CD14-positive monocyte (primary cell): Measurements from ENCODE around the gene GPR150. TPM values are rescaled to one million over a fixed set of nuclear protein-coding genes. Genes with fewer than 3 reads are reported as not detected.

ENCODE experiments used
- DNase-seq, 3 donors: peaks; one replicate each; pipeline ENCODE4 v3.0.0-alpha.2; 2011 to 2022
- H2AFZ ChIP-seq: 2 replicates; pipeline ENCODE4 v1.6.0; 2012; ENCODE audit warnings: mild to moderate bottlenecking, low read depth, low read length, inconsistent platforms; ENCODE audit not compliant: insufficient read depth, poor library complexity, severe bottlenecking
- H3K27ac ChIP-seq, 2 donors: 1 replicate in 1 of 2; 2 replicates in 1 of 2; pipeline ENCODE4 v1.5.1; 2012 to 2013; ENCODE audit warnings: low read length in 2 of 2, control low read depth in 1 of 2, inconsistent platforms in 1 of 2, low read depth in 1 of 2, mild to moderate bottlenecking in 1 of 2
- H3K27me3 ChIP-seq, 2 donors: one replicate each; pipeline versions ENCODE4 v1.6.0 to v1.6.1; 2011 to 2013; ENCODE audit warnings: low read length in 2 of 2; ENCODE audit not compliant: control insufficient read depth in 2 of 2, insufficient read depth in 2 of 2
- H3K36me3 ChIP-seq, 2 donors: replicated peaks in 1 of 2; 1 replicate in 1 of 2; 2 replicates in 1 of 2; pipeline versions ENCODE4 v1.5.1 to v1.6.1; 2012 to 2013; ENCODE audit warnings: low read length in 2 of 2, control low read depth in 1 of 2, inconsistent platforms in 1 of 2, mild to moderate bottlenecking in 1 of 2; ENCODE audit not compliant: insufficient read depth in 2 of 2, control insufficient read depth in 1 of 2
- H3K4me1 ChIP-seq, 2 donors: 1 replicate in 1 of 2; 2 replicates in 1 of 2; pipeline versions ENCODE4 v1.5.1 to v1.6.1; 2012 to 2013; ENCODE audit warnings: low read length in 2 of 2, control low read depth in 1 of 2, inconsistent platforms in 1 of 2, mild to moderate bottlenecking in 1 of 2, moderate library complexity in 1 of 2; ENCODE audit not compliant: insufficient read depth in 2 of 2, control insufficient read depth in 1 of 2
- H3K4me2 ChIP-seq: replicated peaks from 2 replicates; pipeline ENCODE3; 2012; ENCODE audit warnings: low read length, moderate library complexity, mild to moderate bottlenecking; ENCODE audit not compliant: poor library complexity, severe bottlenecking; ENCODE audit errors: extremely low read depth
- H3K4me3 ChIP-seq, 3 experiments: fragments of 200-600 bp in 1 of 3; sonication (generic) in 1 of 3; replicated peaks in 1 of 3; 1 replicate in 2 of 3; 2 replicates in 1 of 3; pipeline ENCODE4 v1.5.1; 2011 to 2013; ENCODE audit warnings: low read length in 3 of 3, mild to moderate bottlenecking in 3 of 3, control low read depth in 2 of 3, low read depth in 2 of 3, inconsistent platforms in 1 of 3, moderate library complexity in 1 of 3
- H3K79me2 ChIP-seq: 2 replicates; pipeline ENCODE4 v1.6.0; 2012; ENCODE audit warnings: mild to moderate bottlenecking, control low read depth, inconsistent platforms, low read length, moderate library complexity; ENCODE audit not compliant: insufficient read depth
- H3K9ac ChIP-seq: 2 replicates; pipeline ENCODE4 v1.6.0; 2017; ENCODE audit warnings: low read length, mild to moderate bottlenecking; ENCODE audit not compliant: insufficient read depth, poor library complexity, severe bottlenecking
- H3K9me3 ChIP-seq, 2 donors: replicated peaks in 1 of 2; 1 replicate in 1 of 2; 2 replicates in 1 of 2; pipeline versions ENCODE4 v1.5.1 to v1.6.1; 2012 to 2013; ENCODE audit warnings: low read length in 2 of 2, control low read depth in 1 of 2; ENCODE audit not compliant: control insufficient read depth in 1 of 2, insufficient read depth in 1 of 2
- H4K20me1 ChIP-seq: 2 replicates; pipeline ENCODE4 v1.6.0; 2012; ENCODE audit warnings: mild to moderate bottlenecking, low read length, control low read depth, moderate library complexity; ENCODE audit not compliant: insufficient read depth
- H3K27ac Mint-ChIP-seq, 7 donors: one replicate each; pipeline ENCODE4 v1.8.0; 2020; ENCODE audit warnings: mild to moderate bottlenecking in 7 of 7, mixed read lengths in 7 of 7, moderate library complexity in 6 of 7, inconsistent platforms in 2 of 7
- H3K27me3 Mint-ChIP-seq, 3 donors: one replicate each; pipeline ENCODE4 v1.8.0; 2021 to 2022; ENCODE audit warnings: low read depth in 3 of 3, mild to moderate bottlenecking in 3 of 3, mixed read lengths in 3 of 3, moderate library complexity in 3 of 3, inconsistent platforms in 1 of 3
- H3K36me3 Mint-ChIP-seq, 2 donors: one replicate each; pipeline ENCODE4 v1.8.0; 2020; ENCODE audit warnings: mixed read lengths in 2 of 2, inconsistent platforms in 1 of 2, mild to moderate bottlenecking in 1 of 2
- H3K4me1 Mint-ChIP-seq: one replicate; pipeline ENCODE4 v1.8.0; 2020; ENCODE audit warnings: mild to moderate bottlenecking, mixed read lengths
- H3K4me3 Mint-ChIP-seq, 2 donors: one replicate each; pipeline ENCODE4 v1.8.0; 2020; ENCODE audit warnings: mild to moderate bottlenecking in 2 of 2, mixed read lengths in 2 of 2, moderate library complexity in 1 of 2
- H3K9me3 Mint-ChIP-seq, 7 donors: one replicate each; pipeline ENCODE4 v1.8.0; 2020 to 2022; ENCODE audit warnings: mixed read lengths in 7 of 7, mild to moderate bottlenecking in 6 of 7, moderate library complexity in 6 of 7, inconsistent platforms in 2 of 7
- CTCF ChIP-seq: fragments of 200-600 bp; IDR thresholded peaks from one replicate; pipeline ENCODE4 v1.8.0; 2022; ENCODE audit warnings: antibody characterized with exemption, mild to moderate bottlenecking
- WGBS: methylation state at CpG from one replicate; pipeline ENCODE4 v1.1.5; 2013; ENCODE audit warnings: missing lambda C conversion rate; ENCODE audit not compliant: insufficient coverage; 5-methylcytosine and 5-hydroxymethylcytosine counted together
- intact Hi-C, 2 donors: fragments of 100-400 bp; cut with micrococcal nuclease; formaldehyde crosslinking; loops; one replicate each; pipeline versions ENCODE4 v1.15.0 to v1.15.1; 2023
- polyA plus RNA-seq, 3 donors: library from polyadenylated mRNA; depleted of rRNA in 1 of 3; unstranded in 2 of 3; stranded (reverse) in 1 of 3; fragments of 300-500 nt in 2 of 3; fragments of >200 nt in 1 of 3; fragmentation: Illumina TruSeq in 2 of 3; gene quantifications; 1 replicate in 2 of 3; 2 replicates in 1 of 3; pipeline ENCODE4 v1.2.3, GENCODE V29; 2012 to 2021

Gene GPR150
- polyA plus RNA-seq, 3 donors = not detected

- Histone ChIP-seq H3K4me2 (no peak overlapping the region), H3K9me3 (peaks cover 0 to 3% of the 10 kb centered on the region in 2 donors), H3K4me1 (peaks cover 0 to 7% of the 10 kb centered on the region in 2 donors), H2AFZ (no peak overlapping the region), H3K27me3 (no peaks in the 10 kb centered on the region), H3K27ac (no peak overlapping the region), H3K79me2 (no peaks in the 10 kb centered on the region), H3K4me3 (no peak overlapping the region), H3K9ac (no peak overlapping the region), H3K36me3 (no peaks in the 10 kb centered on the region), H4K20me1 (no peaks in the 10 kb centered on the region)
- intact Hi-C loops = no loop called here
- peaks cover 0 to 7% (median 5%) of the 10 kb centered on the region in 7 donors for H3K9me3 Mint-ChIP-seq
- H3K36me3 Mint-ChIP-seq = no peaks in the 10 kb centered on the region
- H3K27ac Mint-ChIP-seq = no peak overlapping the region
- no CpG with 5 or more reads among the region's 3 CpGs for WGBS
- H3K4me3 Mint-ChIP-seq = no peak overlapping the region
- peaks cover 14% of the 10 kb centered on the region for H3K4me1 Mint-ChIP-seq
- TF ChIP-seq CTCF = no peak
- H3K27me3 Mint-ChIP-seq = peaks cover 0 to 5% (median 2%) of the 10 kb centered on the region in 3 donors
- no peak for DNase-seq
Observed at GRCh38 chr5:95633671-95634070, 13.8 kb downstream of the GPR150 start.

- no peak overlapping the region for H2AFZ ChIP-seq
- H3K9me3 Mint-ChIP-seq = peaks cover 0 to 7% (median 5%) of the 10 kb centered on the region in 7 donors
- WGBS = no CpG with 5 or more reads among the region's 3 CpGs
Observed at GRCh38 chr5:95634081-95634480, 14.2 kb downstream of the GPR150 start.

More at GRCh38 chr5:95634081-95634480, 14.2 kb downstream of the GPR150 start:
- Histone ChIP-seq H3K36me3 (no peaks in the 10 kb centered on the region), H3K4me3 (no peak overlapping the region), H3K27me3 (no peaks in the 10 kb centered on the region), H3K27ac (no peak overlapping the region), H3K9ac (no peak overlapping the region), H3K79me2 (no peaks in the 10 kb centered on the region), H3K4me1 (peaks cover 0 to 7% of the 10 kb centered on the region in 2 donors), H4K20me1 (no peaks in the 10 kb centered on the region), H3K4me2 (no peak overlapping the region), H3K9me3 (peaks cover 0 to 3% of the 10 kb centered on the region in 2 donors)
- TF ChIP-seq CTCF = no peak
- intact Hi-C loops = no loop called here
- no peak overlapping the region for H3K27ac Mint-ChIP-seq
- H3K36me3 Mint-ChIP-seq = no peaks in the 10 kb centered on the region
- H3K27me3 Mint-ChIP-seq = peaks cover 0 to 5% (median 2%) of the 10 kb centered on the region in 3 donors
- DNase-seq = no peak
- H3K4me3 Mint-ChIP-seq = no peak overlapping the region
- peaks cover 14% of the 10 kb centered on the region for H3K4me1 Mint-ChIP-seq
